Measurements from ENCODE around the gene BTG1.
"Not testable (repeated sequence)": the region's sequence is repeated elsewhere in the genome, so short reads cannot be mapped to it uniquely, and the experiment has no call there.

BTG1 gene

DNA sequence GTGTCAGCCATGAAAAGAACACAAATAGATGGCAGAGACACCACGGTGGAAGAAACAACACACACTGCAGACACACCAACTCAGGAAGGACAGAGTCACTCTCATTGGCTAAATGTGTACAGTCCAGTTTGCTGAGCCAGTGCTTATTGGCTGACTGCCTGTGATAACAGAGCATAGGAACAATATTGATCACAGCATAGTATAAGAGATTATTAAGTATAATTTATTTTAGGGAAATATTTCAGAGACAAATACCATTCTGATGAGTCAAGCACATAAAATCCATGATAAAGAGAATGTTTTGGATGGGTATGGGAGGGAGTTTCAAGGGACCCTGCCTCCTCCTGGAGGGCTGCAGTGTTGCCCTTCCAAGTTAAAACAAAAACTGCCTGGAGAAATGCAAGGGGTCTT lies 50.9 kb downstream of the BTG1 start:
- no peak for DNase-seq

DNA sequence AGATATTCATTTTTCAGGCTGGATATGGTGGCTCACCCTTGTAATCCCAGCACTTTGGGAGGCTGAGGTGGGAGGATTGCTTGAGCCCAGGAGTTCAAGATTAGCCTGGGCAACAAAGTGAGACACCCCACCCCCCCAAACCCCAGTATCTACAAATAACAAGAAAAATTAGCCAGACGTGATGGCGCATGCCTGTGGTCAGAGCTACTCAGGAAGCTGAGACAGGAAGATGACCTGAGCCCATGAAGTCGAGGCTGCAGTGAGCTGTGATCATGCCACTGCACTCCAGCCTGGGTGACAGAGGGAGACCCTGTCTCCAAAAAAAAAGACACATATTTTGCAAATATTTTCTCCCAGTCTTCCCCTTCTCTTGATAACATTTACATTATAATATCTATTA lies 51.3 kb downstream of the BTG1 start:
- not testable (repeated sequence) for DNase-seq
